GM19240 (cell line): ENCODE data around the gene PKLR.

Source experiments
- DNase-seq: peaks from one replicate; pipeline ENCODE4 v3.0.0; 2011; ENCODE audit warnings: low spot score; ENCODE audit not compliant: insufficient read length

The PKLR gene

GRCh38 chr1:155285063-155285462, 16.2 kb downstream of the PKLR start:
- DNase-seq = no peak

GRCh38 chr1:155284476-155284875, 16.8 kb downstream of the PKLR start:
- DNase-seq = no peak

DNA sequence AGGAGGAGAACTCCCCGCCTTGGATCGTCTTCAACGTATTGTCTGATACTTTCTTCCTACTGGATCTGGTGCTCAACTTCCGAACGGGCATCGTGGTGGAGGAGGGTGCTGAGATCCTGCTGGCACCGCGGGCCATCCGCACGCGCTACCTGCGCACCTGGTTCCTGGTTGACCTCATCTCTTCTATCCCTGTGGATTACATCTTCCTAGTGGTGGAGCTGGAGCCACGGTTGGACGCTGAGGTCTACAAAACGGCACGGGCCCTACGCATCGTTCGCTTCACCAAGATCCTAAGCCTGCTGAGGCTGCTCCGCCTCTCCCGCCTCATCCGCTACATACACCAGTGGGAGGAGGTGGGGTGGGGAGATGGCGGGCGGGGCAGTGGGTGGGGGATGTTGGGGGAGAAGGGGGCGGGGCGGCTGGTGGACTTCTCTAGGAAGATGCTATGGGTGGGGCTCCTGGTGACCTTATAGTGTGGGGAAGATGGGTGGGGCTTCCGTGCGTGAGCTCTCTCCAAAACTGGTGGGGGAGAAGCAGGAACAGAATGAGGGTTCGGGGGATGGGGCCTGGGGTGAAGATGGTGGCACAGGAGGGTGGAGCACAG, 18.6 kb downstream of the PKLR start:
- DNase-seq = no peak

DNA sequence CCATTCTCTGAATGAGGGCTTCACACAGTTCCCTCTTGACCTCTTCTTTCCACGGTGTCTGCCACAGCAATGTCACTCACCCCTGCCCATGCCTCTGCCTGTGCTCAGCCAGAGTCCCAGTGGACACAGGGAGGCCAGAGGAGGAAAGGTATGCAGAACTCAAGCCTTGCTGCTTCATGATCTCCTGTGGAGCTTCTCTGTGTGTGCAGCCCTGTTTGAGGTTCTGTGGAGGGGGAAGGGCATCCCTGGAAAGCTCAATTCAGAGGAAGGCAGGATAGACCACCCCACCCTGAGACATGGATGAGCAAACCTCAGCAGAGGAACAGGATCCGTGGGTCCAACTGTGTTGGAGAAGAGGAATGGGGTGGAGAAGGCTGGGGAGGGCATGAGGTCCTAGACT, 22.0 kb downstream of the PKLR start:
- no peak for DNase-seq

- DNase-seq = no peak
These were observed 22.5 kb downstream of the PKLR start for GRCh38 chr1:155278689-155279160.

- peak; percentile 65 for DNase-seq
These were observed 23.1 kb downstream of the PKLR start for GRCh38 chr1:155277902-155278688.

DNA sequence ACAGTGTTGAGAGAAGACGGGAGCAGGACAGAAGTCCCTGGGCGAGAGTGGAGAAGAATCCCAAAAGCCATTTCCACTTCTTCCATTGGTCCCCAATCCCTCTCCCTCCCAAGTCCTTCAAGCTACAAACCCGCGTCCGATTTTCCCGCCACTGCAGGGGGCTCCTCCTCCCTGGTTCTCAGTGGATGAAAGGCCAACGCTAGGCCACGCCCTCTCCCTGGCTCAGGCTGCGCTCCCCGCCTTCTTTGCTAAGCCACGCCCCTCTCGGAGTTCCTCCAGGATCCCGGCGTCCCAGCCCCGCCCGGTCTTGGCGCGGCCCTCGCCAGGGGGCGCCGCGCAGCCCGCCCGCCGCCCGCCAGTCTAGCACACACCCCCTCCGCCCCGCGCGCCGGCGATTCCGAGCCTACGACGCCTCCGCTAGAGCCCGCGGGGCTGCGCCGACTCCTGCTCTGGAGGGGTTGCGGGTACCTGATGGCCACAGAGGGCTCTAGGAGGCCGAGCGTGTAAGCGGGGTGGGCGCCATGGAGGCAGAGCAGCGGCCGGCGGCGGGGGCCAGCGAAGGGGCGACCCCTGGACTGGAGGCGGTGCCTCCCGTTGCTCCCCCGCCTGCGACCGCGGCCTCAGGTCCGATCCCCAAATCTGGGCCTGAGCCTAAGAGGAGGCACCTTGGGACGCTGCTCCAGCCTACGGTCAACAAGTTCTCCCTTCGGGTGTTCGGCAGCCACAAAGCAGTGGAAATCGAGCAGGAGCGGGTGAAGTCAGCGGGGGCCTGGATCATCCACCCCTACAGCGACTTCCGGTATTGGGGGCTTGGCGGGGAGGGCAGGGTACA, 24.0 kb downstream of the PKLR start, which contains the start of gene HCN3:
Gene HCN3, plus strand, starts transcription at position 394 of the 832 bp plus-strand sequence. Its CDS starts 128 bp downstream, at position 522.
- peak; percentile 98 for DNase-seq

DNA sequence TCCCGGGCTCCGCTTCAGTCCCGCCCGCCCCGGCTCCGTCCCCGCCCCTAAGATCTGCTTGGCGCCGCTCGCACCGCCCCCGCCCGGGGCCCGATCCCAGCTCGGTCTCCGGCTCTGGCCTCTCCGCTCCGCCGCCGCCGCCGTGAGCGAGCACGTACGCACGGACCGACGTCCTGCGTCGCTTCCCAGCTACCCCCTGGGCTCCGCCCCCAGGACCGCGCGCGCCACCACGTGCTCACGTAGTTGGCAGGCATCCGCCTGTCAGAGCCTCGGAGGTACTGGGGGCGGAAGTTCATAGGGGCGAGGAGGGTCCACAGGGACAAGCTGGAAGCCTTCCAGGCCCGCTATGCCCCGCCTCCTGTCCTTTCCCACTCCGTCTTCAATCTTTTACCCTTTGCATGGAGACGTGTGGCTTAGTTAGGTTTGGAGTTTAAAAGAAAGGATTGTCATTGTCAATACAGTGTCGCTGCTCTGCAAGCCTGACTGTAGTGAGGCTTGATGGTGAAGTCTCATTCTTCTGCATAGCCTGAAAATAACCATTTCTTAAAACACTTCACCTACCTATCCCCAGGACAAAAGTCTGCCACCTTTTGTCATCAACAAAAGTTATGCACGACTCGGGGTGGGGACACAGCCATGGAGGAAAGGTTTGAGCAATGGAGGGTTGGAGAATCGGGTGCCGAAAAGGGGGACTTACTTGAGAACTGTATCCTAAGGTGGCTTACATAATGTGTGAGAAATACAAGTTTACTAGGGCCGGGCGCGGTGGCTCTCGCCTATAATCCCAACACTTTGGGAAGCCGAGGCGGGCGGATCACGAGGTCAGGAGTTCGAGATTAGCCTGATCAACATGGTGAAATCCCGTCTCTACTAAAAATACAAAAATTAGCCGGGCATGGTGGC, 27.6 kb downstream of the PKLR start, which contains the start of gene CLK2:
Gene CLK2, minus strand, starts transcription at position 162 of the 903 bp plus-strand sequence. CDS start 2,527 bp downstream, outside the sequence.
- peak; percentile 97 for DNase-seq

DNA sequence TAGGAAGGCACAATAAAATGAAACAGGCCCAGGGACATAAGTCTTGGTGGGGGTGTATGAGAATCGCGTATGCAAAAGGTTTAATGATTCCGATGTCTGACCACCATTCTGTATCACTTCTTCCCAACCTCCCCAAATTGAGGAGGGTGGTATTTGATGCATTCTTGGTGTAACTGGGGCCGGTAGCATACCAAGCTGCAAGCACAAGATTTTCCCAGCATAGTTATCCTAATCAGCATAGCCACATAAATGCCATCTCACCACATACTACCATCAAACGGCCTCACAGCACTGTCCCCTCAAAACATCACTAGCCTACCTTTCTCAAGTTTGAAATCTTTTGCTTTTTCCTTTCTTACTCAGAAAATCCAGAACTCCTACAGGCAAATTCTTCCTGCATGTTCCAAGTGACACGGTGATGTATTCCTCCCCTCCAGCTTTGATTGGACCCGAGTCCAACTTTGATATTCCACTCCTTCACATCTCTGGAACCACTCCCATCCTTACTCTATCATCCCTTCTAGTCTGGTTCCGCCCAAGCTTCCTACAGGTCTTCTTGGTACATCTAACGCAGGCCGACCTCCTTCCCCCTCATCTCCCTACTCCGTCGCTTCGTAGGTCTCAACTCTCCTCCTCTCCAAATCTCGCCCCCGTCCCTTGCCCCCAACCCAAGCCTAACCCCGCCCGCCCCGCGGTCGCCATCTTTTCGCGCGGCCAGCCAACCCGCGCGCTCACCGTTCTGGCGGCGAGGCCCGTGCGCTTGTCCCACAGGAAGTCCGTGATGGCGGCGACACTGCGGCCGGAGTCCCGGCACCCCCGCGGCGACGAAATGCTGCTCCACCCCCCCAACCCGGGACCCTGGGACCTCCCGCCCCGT, 28.5 kb downstream of the PKLR start:
- DNase-seq = peak; percentile 47

- no peak for DNase-seq
These were observed 31.9 kb downstream of the PKLR start for GRCh38 chr1:155269381-155269780.

GRCh38 chr1:155268630-155269029, 32.6 kb downstream of the PKLR start:
- DNase-seq = no peak

- DNase-seq = no peak
These were observed 33.9 kb downstream of the PKLR start for GRCh38 chr1:155267373-155267772.

DNA sequence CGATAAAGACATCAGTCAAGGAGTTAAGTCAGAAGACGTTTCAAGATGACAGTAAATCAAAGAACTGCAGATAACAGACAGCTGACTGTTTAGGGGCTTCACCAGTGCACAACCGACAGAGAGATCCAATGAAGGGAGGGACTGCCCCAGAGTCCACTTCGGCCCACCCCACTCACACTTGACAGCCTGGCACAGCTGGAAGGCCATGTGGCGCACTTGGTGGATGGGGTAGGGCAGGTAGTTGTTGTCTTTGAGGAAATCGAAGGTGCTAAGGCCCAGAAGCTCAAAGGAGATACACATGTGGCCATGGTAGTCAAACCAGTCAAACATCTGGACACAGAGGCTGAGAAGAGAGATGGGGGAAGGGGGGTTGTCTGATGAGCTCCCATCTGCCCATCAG, 34.7 kb downstream of the PKLR start:
- no peak for DNase-seq

GRCh38 chr1:155263067-155263466, 38.2 kb downstream of the PKLR start:
- no peak for DNase-seq

- peak; percentile 99 for DNase-seq
These were observed 39.2 kb downstream of the PKLR start, which contains the start of gene SCAMP3 for GRCh38 chr1:155261852-155262673. Gene SCAMP3, minus strand, starts transcription at chr1:155262360. Its CDS starts 209 bp downstream, at chr1:155262151.

DNA sequence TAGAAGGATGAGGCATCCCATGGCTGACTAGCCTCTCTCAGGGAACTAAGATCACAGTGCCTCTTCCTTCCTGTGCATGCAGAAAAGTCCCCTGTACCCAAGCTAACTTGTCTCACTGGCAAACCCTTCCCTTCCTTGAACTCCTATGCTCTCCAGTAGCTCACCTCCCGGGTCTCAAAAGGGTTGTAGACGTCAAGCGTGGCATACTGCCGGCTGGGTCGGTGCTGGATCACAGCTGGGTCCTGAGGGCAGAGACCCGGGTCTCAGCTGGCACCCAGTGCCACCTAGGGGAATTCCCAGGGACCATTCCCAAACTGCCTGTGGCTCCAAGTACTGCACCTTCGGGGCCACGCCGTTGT, 39.8 kb downstream of the PKLR start:
- no peak for DNase-seq

GRCh38 chr1:155260276-155260675, 41.0 kb downstream of the PKLR start:
- DNase-seq = no peak

GRCh38 chr1:155256058-155256852, 45.0 kb downstream of the PKLR start:
- no peak for DNase-seq
